Uterus (tissue), 2 donors: ENCODE measurements around the gene PPP1CB.

Experiments used
- POLR2A ChIP-seq, 2 donors: fragments of 450-650 bp; IDR thresholded peaks; one replicate each; pipeline ENCODE4 v1.6.1; 2016; ENCODE audit warnings: antibody characterized with exemption in 2 of 2, mild to moderate bottlenecking in 1 of 2, moderate library complexity in 1 of 2
- TF ChIP-seq, protein P1 (sequence below), 4 experiments: fragments of 200-600 bp in 2 of 4; fragments of 450-650 bp in 2 of 4; sonication (generic) in 2 of 4; IDR thresholded peaks; one replicate each; pipeline ENCODE4 v1.5.1; 2016 to 2019; ENCODE audit warnings: antibody characterized with exemption in 4 of 4, mild to moderate bottlenecking in 2 of 4, moderate library complexity in 1 of 4

DNA sequence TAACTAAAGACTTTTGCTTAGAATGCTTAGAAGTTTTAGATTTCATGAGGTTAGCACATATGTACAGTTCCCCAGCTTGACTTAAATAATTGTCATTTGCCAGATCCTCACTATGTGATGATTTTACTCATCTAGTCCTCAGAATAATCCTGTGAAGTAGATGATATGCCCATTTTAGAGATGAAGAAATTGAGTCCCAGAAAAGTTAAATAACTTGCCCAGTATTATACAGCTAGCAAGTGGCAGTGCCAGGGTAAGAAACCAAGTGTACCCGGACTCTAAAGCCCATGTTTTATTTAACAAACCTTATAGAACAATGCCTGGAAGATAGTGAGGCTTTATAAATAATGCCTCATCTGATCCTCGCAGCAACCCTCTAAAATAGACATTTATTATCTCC, 87.3 kb downstream of the PPP1CB start:
- TF ChIP-seq, protein P1, sequence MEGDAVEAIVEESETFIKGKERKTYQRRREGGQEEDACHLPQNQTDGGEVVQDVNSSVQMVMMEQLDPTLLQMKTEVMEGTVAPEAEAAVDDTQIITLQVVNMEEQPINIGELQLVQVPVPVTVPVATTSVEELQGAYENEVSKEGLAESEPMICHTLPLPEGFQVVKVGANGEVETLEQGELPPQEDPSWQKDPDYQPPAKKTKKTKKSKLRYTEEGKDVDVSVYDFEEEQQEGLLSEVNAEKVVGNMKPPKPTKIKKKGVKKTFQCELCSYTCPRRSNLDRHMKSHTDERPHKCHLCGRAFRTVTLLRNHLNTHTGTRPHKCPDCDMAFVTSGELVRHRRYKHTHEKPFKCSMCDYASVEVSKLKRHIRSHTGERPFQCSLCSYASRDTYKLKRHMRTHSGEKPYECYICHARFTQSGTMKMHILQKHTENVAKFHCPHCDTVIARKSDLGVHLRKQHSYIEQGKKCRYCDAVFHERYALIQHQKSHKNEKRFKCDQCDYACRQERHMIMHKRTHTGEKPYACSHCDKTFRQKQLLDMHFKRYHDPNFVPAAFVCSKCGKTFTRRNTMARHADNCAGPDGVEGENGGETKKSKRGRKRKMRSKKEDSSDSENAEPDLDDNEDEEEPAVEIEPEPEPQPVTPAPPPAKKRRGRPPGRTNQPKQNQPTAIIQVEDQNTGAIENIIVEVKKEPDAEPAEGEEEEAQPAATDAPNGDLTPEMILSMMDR (IDR thresholded peaks at IDR 0.05): no peak
- TF ChIP-seq POLR2A (IDR thresholded peaks at IDR 0.05): no peak
